Keratinocyte (primary cell): ENCODE measurements around the gene MAP2K2.

Experiments
- EZH2 ChIP-seq: IDR thresholded peaks from one replicate; pipeline ENCODE4 v1.6.1; 2012; ENCODE audit warnings: inconsistent platforms, mild to moderate bottlenecking, low read length, moderate library complexity
- TF ChIP-seq, protein P1 (sequence below), 3 experiments: IDR thresholded peaks in 1 of 3; conservative IDR thresholded peaks in 1 of 3; optimal IDR thresholded peaks in 1 of 3; 2 replicates in 2 of 3; 3 replicates in 1 of 3; pipeline versions ENCODE3 to v1.5.1; 2011; ENCODE audit warnings: low read length in 3 of 3, mild to moderate bottlenecking in 3 of 3, moderate library complexity in 2 of 3, control low read depth in 1 of 3, inconsistent platforms in 1 of 3; ENCODE audit not compliant: insufficient read depth in 2 of 3; ENCODE audit errors: extremely low read depth in 1 of 3

DNA sequence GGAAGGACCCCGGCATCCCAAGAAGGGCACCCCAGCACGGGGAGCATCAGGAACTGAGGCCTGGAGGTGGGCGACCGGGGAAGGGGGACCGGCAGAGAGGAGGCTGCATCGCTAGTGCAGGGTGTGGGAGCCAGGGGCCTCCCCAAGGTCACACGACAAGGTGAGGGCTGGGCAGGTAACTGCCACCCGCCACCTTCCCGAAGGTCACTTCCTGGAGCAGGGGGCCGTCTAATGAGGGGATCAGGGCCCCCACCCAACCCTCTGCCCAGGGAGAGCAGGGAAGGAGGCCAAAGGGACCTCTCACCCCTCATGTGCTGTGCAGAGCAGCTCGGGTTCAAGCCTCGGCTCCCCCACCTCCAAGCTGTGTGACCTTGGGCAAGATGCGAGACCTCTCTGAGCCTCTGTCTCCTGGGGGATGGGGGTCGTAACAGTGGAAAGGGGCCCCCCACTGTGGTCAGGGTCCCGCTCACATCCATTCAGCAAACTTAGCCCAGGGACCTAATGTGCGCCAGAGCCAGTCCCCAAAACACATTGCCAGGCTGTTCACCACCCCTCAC, 63.2 kb downstream of the MAP2K2 start:
- TF ChIP-seq, protein P1, sequence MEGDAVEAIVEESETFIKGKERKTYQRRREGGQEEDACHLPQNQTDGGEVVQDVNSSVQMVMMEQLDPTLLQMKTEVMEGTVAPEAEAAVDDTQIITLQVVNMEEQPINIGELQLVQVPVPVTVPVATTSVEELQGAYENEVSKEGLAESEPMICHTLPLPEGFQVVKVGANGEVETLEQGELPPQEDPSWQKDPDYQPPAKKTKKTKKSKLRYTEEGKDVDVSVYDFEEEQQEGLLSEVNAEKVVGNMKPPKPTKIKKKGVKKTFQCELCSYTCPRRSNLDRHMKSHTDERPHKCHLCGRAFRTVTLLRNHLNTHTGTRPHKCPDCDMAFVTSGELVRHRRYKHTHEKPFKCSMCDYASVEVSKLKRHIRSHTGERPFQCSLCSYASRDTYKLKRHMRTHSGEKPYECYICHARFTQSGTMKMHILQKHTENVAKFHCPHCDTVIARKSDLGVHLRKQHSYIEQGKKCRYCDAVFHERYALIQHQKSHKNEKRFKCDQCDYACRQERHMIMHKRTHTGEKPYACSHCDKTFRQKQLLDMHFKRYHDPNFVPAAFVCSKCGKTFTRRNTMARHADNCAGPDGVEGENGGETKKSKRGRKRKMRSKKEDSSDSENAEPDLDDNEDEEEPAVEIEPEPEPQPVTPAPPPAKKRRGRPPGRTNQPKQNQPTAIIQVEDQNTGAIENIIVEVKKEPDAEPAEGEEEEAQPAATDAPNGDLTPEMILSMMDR (optimal IDR thresholded peaks at IDR 0.05 in 1 of 3, IDR thresholded peaks at IDR 0.05 in 1 of 3, conservative IDR thresholded peaks at IDR 0.05 in 1 of 3; ENCODE audit: extremely low read depth in 1 of 3, insufficient read depth in 2 of 3, low read length in 3 of 3) = no peak
- no peak for TF ChIP-seq EZH2
